Stimulated activated naive B cell treated with anti-CD40 and anti-IgM and Interleukin-4, amounts not matched to agents 10 μg/mL and 1 μg/mL and 100 μg/mL, for 72 hours (primary cell): Measurements from ENCODE around the gene HHIPL2.

Experiments
- ATAC-seq, 2 donors: fragments of 150-1000 bp; cut with Tn5 transposase; replicated peaks; 2 replicates each; pipeline ENCODE4 v1.10.0; 2021; ENCODE audit warnings: moderate library complexity in 1 of 2
- DNase-seq: peaks from one replicate; pipeline ENCODE4 v3.0.0; 2021
- H3K27ac Mint-ChIP-seq: one replicate; pipeline ENCODE4 v1.8.0; 2022; ENCODE audit warnings: mild to moderate bottlenecking, mixed read lengths
- H3K27me3 Mint-ChIP-seq, 2 donors: one replicate each; pipeline ENCODE4 v1.8.0; 2022; ENCODE audit warnings: mixed read lengths in 2 of 2
- H3K36me3 Mint-ChIP-seq, 2 donors: one replicate each; pipeline ENCODE4 v1.8.0; 2022; ENCODE audit warnings: mixed read lengths in 2 of 2, mild to moderate bottlenecking in 1 of 2
- H3K4me1 Mint-ChIP-seq, 2 donors: one replicate each; pipeline ENCODE4 v1.8.0; 2022; ENCODE audit warnings: mixed read lengths in 2 of 2, mild to moderate bottlenecking in 1 of 2
- H3K4me3 Mint-ChIP-seq, 2 donors: one replicate each; pipeline ENCODE4 v1.8.0; 2022; ENCODE audit warnings: mild to moderate bottlenecking in 2 of 2, mixed read lengths in 2 of 2, moderate library complexity in 1 of 2
- H3K9me3 Mint-ChIP-seq, 2 donors: one replicate each; pipeline ENCODE4 v1.8.0; 2022; ENCODE audit warnings: mixed read lengths in 2 of 2, mild to moderate bottlenecking in 1 of 2

HHIPL2 gene

DNA sequence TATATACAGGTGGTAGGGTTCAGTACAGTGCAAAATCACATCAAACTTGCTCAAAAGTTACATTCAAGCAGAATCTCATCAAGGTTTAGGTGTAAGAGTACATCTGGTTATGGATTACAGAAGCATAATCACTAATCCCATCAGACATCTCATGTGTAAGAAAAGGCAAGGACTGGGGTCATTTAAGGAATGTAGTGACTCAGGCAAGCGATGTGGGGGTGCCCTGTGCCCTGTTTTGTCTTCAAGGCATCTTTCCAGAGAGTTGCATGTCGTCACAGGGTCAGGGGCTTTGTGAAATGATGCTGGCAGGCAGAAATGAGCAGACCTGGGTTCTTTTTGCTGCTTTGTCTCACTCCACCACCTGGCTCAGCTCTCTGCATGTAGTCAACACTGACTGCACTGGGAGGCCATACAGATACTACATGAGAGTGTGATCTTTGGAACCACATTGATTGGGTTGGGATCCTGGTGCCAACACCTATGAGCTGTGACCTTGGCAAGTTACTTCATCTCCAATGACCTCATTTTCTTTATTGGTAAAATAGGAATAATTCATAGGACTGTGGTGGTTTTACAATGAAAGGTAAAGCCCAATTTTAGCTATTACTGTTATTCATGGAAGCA lies 8.2 kb upstream of the HHIPL2 start:
- no peak overlapping the region for H3K27ac Mint-ChIP-seq
- no peaks in the 10 kb centered on the region for H3K27me3 Mint-ChIP-seq
- H3K36me3 Mint-ChIP-seq = peaks cover 21 to 30% of the 10 kb centered on the region in 2 donors
- ATAC-seq = no peak
- H3K4me3 Mint-ChIP-seq = no peak overlapping the region
- H3K9me3 Mint-ChIP-seq = no peaks in the 10 kb centered on the region
- no peak for DNase-seq
- H3K4me1 Mint-ChIP-seq = peaks cover 1 to 10% of the 10 kb centered on the region in 2 donors

DNA sequence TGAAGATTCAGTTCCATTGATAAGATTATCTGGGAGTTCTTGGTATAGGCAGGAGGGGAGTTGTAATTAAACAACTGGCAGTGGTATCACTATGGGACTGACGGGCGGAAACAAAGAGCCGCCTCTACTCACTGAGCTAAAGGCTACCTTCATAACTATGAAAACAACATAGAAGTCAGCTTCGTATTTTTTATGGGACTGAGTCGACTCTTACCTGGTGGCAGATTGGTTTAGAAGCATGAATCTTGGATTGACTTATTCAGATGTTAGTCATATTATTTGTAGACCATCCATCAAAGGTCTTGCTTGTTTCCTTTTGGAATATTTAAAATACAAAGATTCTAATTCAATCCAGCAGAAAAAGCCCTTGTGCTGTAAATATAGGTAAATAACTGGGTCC lies 6.3 kb upstream of the HHIPL2 start:
- H3K9me3 Mint-ChIP-seq = no peaks in the 10 kb centered on the region

DNA sequence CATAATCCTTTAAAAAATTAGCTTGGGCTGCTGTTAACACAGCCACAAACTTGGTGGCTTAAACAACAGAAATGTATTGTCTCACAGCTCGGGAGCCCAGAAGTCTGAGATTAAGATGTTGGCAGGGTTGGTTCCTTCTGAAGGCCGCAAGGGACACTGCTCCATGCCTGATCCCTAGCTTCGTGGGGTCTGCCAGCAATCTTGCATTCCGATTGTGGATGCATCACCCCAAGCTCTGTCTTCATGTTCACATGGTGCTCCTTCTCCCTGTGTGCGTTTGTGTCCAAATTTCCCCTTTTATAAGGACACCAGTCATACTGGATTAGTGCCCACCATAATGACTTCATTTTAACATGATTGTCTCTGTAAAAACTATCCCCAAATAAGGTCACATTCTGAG lies 5.0 kb upstream of the HHIPL2 start:
- Mint-ChIP-seq H3K27ac (peak overlapping the region; percentile 47), H3K9me3 (no peaks in the 10 kb centered on the region)

More for the DNA sequence above, 6.3 kb upstream of the HHIPL2 start:
- no peak overlapping the region for H3K27ac Mint-ChIP-seq
- no peaks in the 10 kb centered on the region for H3K27me3 Mint-ChIP-seq
- H3K4me3 Mint-ChIP-seq = no peak overlapping the region
- H3K4me1 Mint-ChIP-seq = peaks cover 1 to 10% of the 10 kb centered on the region in 2 donors
- H3K36me3 Mint-ChIP-seq = peaks cover 17 to 26% of the 10 kb centered on the region in 2 donors
- ATAC-seq = no peak
- DNase-seq = no peak

DNA sequence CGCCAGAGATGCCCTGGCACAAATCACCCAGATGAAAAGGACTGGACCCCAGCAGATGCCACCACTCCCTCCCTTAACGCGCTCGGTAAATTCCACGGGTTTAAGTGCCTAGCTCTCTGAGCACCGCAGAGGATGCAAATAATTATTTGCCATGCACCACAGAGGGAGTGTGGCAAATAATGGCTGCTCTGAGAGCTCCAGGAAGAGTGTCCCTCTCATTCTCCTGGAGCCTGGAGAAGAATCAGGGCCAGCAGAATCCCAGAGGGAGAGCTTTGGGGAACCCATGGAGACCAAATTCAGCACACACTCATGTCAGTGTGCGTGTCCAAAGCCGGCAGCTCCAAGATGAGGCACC lies 667 bp downstream of the HHIPL2 start:
- H3K4me3 Mint-ChIP-seq = no peak overlapping the region
- no peak overlapping the region for H3K27ac Mint-ChIP-seq
- no peaks in the 10 kb centered on the region for H3K9me3 Mint-ChIP-seq
- ATAC-seq (no peak), DNase-seq (no peak)
- H3K36me3 Mint-ChIP-seq = peaks cover 3% of the 10 kb centered on the region in 2 donors
- peaks cover 6 to 23% of the 10 kb centered on the region in 2 donors for H3K27me3 Mint-ChIP-seq
- no peaks in the 10 kb centered on the region for H3K4me1 Mint-ChIP-seq

More for the DNA sequence above, 5.0 kb upstream of the HHIPL2 start:
- no peaks in the 10 kb centered on the region for H3K27me3 Mint-ChIP-seq
- ATAC-seq = no peak
- H3K36me3 Mint-ChIP-seq = peaks cover 15 to 26% of the 10 kb centered on the region in 2 donors
- H3K4me3 Mint-ChIP-seq = no peak overlapping the region
- peaks cover 1 to 10% of the 10 kb centered on the region in 2 donors for H3K4me1 Mint-ChIP-seq
- no peak for DNase-seq

DNA sequence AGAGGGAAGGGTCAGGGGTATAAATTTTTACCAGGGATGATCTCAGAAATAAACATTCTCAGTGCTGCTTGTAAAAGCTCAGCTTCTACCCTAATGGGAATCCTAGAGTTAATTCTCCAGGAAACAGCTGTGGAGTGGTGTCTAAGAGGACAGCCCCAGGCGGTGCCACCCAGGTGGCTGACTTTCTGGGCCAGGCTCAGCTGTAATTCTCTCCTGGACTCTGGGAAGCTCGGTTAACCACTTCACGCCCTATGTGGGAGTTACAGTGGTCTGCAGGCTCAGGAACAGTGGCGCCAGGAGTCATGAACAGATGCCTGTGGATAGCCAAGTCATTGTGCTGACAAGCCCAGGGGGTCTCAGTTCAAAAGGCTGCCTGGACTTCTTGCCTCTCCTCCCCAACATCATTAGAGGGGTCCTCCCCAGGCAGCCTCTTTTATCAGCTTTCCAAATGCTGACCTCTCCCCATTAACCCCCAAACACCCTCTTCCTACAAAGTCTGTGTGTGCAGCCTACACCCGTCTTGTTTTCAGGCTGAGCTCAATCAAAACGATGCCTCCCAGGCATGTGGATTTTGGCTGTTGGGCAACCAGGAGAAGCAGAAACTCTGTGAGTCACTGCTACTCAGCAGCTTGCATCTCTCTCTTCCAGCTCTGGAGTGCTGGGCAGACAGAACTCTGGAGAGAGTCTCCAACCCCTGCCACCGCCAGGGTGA lies 1.2 kb downstream of the HHIPL2 start:
- H3K27ac Mint-ChIP-seq = no peak overlapping the region
- H3K9me3 Mint-ChIP-seq = no peaks in the 10 kb centered on the region
- DNase-seq (no peak), ATAC-seq (no peak)
- H3K4me3 Mint-ChIP-seq = no peak overlapping the region
- H3K4me1 Mint-ChIP-seq = no peaks in the 10 kb centered on the region
- peaks cover 6 to 23% of the 10 kb centered on the region in 2 donors for H3K27me3 Mint-ChIP-seq
- peaks cover 2% of the 10 kb centered on the region in 2 donors for H3K36me3 Mint-ChIP-seq

DNA sequence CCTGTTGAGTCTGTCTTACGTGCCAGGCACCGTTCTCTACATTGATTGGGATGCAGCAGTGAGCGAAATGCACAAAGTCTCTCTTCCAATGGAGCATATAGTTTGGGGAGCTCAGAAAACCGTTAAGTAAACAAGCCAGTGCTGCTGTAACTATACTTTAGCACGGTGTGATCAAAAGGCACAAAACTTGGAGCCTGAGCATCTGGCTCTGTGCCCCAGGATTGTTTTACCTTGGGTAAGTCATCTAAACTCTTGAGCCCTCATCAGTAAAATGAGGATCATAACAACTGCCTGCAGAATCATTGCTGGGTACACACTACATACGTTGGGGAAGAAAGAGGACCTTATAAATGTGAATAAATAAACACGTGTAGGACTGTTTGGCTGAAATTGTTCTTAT lies 1.8 kb downstream of the HHIPL2 start:
- Mint-ChIP-seq H3K27ac (no peak overlapping the region), H3K36me3 (no peaks in the 10 kb centered on the region), H3K27me3 (peaks cover 6 to 23% of the 10 kb centered on the region in 2 donors), H3K4me1 (no peaks in the 10 kb centered on the region), H3K9me3 (no peaks in the 10 kb centered on the region), H3K4me3 (no peak overlapping the region)
- DNase-seq (no peak), ATAC-seq (no peak)

DNA sequence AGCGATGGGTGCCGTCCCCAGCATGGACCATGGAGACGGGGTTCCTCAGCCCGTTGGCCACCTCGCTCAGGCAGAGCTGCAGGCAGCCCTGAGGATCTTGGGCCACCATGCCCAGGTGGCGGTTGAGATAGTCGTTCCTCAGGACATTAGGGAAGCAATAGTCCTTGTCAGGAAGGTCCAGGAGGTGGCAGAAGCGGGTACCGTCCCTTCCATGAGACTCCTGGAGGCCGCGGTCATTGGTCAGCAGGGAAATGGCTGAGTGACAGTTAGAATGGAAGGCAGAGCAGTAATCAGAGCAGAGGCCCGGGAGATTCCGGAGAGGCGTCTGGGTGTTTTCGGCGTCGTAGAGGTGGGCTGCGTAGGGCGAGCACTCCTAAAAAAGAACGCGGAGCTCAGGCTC lies 4.1 kb downstream of the HHIPL2 start:
- peaks cover 6 to 23% of the 10 kb centered on the region in 2 donors for H3K27me3 Mint-ChIP-seq
- H3K9me3 Mint-ChIP-seq = no peaks in the 10 kb centered on the region
- no peak overlapping the region for H3K4me3 Mint-ChIP-seq
- no peaks in the 10 kb centered on the region for H3K36me3 Mint-ChIP-seq
- no peak for ATAC-seq
- no peak overlapping the region for H3K27ac Mint-ChIP-seq
- H3K4me1 Mint-ChIP-seq = no peaks in the 10 kb centered on the region
- DNase-seq = no peak

DNA sequence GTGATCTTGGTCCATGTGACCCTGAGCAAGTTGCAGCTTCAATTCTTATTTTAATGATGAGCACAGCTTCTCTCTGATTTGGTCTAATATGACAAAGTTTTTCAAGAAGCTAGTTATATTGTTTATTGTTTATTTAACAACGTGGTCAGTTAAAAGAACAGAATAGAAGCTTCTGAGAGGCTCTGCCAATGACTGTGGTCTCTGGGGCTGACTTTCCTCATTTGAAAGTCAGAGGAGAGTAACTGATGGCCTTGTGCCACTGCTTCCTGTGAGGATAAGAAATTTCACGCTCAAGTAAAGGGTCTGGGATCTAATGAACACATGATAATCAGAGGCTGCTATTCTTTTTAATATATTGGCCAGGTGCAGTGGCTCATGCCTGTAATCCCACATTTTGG lies 7.3 kb downstream of the HHIPL2 start:
- DNase-seq (no peak), ATAC-seq (no peak)
- no peaks in the 10 kb centered on the region for H3K4me1 Mint-ChIP-seq
- no peaks in the 10 kb centered on the region for H3K36me3 Mint-ChIP-seq
- H3K4me3 Mint-ChIP-seq = no peak overlapping the region
- peaks cover 6 to 19% of the 10 kb centered on the region in 2 donors for H3K27me3 Mint-ChIP-seq
- no peak overlapping the region for H3K27ac Mint-ChIP-seq
- no peaks in the 10 kb centered on the region for H3K9me3 Mint-ChIP-seq

DNA sequence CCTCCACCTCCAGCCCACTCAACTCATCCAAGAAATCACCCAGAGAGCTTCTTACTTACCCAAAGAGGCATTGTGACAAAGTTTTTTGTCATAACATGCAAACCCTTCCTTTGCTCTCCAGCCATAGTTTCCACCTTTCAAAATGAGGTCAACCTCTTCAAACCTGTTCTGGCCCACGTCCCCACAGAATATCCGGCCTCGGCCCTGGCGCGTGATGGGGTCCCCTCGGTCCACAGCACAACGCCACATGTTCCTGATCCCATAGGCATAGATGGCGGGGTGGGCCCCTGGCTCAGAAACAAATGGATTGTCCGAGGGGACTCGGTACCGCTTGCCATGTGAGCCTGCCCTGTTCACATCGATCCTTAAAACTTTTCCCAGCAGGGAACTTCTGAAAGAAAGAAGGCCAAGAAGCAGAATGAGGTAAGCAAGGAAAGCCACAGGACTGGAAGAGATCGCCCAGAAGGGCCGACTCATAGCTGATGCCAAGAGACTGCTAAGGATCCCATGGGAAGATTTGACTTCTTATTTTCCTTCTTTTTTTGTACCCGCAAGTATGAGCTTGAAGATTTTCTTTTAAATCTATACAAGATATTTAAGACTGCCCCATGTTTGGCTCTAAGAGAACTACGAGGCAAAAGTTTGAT lies 7.8 kb downstream of the HHIPL2 start:
- no peaks in the 10 kb centered on the region for H3K9me3 Mint-ChIP-seq
- no peak overlapping the region for H3K27ac Mint-ChIP-seq
- no peak for ATAC-seq
- DNase-seq = no peak
- peaks cover 2 to 14% of the 10 kb centered on the region in 2 donors for H3K27me3 Mint-ChIP-seq
- no peak overlapping the region for H3K4me3 Mint-ChIP-seq
- H3K36me3 Mint-ChIP-seq = no peaks in the 10 kb centered on the region
- H3K4me1 Mint-ChIP-seq = no peaks in the 10 kb centered on the region

DNA sequence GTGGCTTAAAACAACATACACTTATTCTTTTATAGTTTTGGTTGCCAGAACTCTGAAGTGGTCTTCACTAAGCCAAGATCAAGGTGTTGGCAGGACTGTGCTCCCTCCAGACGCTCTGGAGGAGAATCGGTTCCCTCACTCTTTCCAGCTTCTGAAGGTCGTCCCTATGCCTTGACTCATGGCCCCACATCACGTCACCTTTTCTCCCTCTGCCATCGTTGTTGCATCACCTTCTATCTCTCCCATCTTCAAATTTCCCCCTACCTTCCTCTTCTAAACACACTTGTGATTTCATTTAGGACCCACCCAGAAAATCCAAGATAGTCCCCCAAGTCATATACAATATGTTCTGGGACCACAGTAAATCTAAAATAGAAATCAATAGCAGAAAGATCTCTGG lies 12.4 kb downstream of the HHIPL2 start:
- no peak for ATAC-seq
- Mint-ChIP-seq H3K4me3 (no peak overlapping the region), H3K4me1 (no peaks in the 10 kb centered on the region), H3K27ac (no peak overlapping the region), H3K36me3 (no peaks in the 10 kb centered on the region), H3K27me3 (peaks cover 0 to 3% of the 10 kb centered on the region in 2 donors), H3K9me3 (no peaks in the 10 kb centered on the region)
- no peak for DNase-seq

DNA sequence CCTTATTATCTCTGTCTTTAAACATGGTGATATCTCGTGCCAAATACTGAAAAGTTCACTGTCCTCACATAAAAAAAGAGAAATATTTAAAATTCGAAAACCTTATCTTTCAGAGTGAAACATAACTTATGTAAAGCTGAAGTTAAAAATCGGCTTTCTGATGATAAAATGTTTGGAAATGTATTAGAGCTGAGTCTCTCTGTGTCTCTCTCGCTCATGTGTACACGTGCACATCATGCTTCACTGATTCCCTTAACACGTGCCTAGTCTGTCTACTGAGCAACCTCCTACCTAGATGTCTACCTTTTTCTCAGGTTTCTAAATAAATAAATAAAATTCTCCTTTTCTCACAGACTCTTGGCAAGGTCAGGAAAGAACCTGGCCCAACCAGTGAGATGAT lies 17.1 kb downstream of the HHIPL2 start:
- DNase-seq (no peak), ATAC-seq (no peak)
- no peak overlapping the region for H3K4me3 Mint-ChIP-seq
- H3K9me3 Mint-ChIP-seq = peaks cover 3 to 5% of the 10 kb centered on the region in 2 donors
- H3K4me1 Mint-ChIP-seq = no peaks in the 10 kb centered on the region
- peaks cover 0 to 3% of the 10 kb centered on the region in 2 donors for H3K27me3 Mint-ChIP-seq
- peaks cover 0 to 8% of the 10 kb centered on the region in 2 donors for H3K36me3 Mint-ChIP-seq
- no peak overlapping the region for H3K27ac Mint-ChIP-seq

DNA sequence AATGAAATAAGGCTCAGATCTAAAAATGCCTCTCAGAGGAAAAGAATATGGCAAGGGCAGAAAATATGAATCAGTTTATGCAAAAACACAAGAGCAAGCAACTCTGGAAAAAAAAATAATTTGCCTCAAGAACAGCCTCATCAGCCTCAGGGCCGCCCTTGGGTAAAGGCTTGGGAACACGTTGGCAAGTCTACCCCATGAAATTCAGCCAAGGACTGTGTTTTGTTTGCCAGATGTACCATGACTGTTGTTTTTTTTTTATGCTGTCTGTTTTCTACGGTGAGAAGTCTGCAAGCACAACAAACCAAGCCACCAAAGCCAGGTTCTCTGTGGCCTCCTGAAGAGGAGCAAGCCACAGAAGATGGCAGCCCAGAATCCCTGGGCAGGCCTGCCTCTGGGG lies 18.0 kb downstream of the HHIPL2 start:
- peaks cover 0 to 8% of the 10 kb centered on the region in 2 donors for H3K36me3 Mint-ChIP-seq
- ATAC-seq = no peak
- DNase-seq = no peak
- H3K4me3 Mint-ChIP-seq = no peak overlapping the region
- peaks cover 3 to 5% of the 10 kb centered on the region in 2 donors for H3K9me3 Mint-ChIP-seq
- H3K4me1 Mint-ChIP-seq = no peaks in the 10 kb centered on the region
- no peak overlapping the region for H3K27ac Mint-ChIP-seq
- H3K27me3 Mint-ChIP-seq = peaks cover 3 to 7% of the 10 kb centered on the region in 2 donors

DNA sequence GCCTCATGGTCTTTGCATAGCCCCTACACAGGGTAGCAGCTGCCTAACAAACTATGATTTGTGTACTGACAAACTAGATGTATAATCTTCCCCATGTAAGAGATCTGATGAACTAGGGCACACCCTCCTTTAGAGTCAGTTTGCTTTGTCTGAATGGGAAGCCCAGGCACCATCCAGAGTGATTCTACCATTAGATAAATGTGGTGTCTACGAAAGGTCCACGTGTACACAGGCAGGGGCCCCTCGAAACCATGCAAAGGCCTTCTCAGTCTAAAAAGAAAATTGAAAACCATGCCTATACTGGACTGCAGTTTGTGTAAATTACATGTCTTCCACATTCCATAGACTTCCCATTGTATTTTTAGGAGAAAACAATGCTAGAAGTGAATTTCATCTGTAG lies 18.7 kb downstream of the HHIPL2 start:
- Mint-ChIP-seq H3K36me3 (peaks cover 0 to 8% of the 10 kb centered on the region in 2 donors), H3K27ac (no peak overlapping the region), H3K27me3 (peaks cover 3 to 7% of the 10 kb centered on the region in 2 donors), H3K9me3 (peaks cover 3 to 5% of the 10 kb centered on the region in 2 donors), H3K4me3 (no peak overlapping the region), H3K4me1 (no peaks in the 10 kb centered on the region)
- no peak for ATAC-seq
- no peak for DNase-seq

DNA sequence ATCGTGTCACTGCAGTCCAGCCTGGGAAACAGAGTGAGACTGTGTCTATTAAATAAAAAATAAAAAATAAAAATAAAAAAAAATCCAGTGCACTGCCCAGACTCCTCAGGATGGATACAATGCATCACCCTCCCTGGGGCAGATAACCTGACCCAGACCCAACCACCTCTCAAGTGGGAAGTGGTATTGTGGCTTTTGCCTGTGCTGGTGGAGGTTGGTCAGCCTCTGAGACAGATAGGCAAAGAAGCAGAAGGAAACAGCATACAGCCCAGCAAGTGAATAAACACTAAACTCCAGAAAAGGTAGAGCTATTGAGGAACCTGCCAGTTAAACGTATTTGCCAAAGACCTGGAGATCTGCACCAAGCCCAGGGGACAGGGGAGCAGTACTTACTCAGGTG lies 22.0 kb downstream of the HHIPL2 start:
- peaks cover 0 to 8% of the 10 kb centered on the region in 2 donors for H3K36me3 Mint-ChIP-seq
- no peak overlapping the region for H3K27ac Mint-ChIP-seq
- H3K27me3 Mint-ChIP-seq = peaks cover 0 to 7% of the 10 kb centered on the region in 2 donors
- no peak overlapping the region for H3K4me3 Mint-ChIP-seq
- DNase-seq = no peak
- H3K4me1 Mint-ChIP-seq = no peaks in the 10 kb centered on the region
- ATAC-seq = no peak
- H3K9me3 Mint-ChIP-seq = peaks cover 3 to 5% of the 10 kb centered on the region in 2 donors

DNA sequence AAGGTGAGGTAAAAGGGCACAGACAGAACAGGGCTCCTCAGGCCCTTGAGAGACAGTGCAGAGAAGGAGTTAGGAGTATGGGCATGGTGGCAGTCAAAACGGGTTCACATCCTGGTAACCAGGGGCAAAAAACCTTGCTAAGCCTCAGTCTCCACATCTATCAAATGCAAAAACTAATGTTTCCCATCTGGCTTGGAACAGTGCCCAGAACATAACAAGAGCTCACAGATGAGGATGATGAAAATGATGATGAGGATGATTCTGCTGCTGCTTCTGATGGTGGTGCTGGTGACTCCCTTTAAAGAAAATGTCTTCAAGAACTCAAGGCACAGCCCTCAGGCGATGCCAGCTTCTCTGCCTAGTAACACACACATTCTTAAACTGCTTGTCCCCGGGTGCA lies 24.1 kb downstream of the HHIPL2 start:
- DNase-seq = no peak
- Mint-ChIP-seq H3K27me3 (peaks cover 0 to 7% of the 10 kb centered on the region in 2 donors), H3K4me3 (no peak overlapping the region), H3K4me1 (no peaks in the 10 kb centered on the region), H3K27ac (no peak overlapping the region), H3K36me3 (peaks cover 0 to 8% of the 10 kb centered on the region in 2 donors), H3K9me3 (peaks cover 3 to 5% of the 10 kb centered on the region in 2 donors)
- ATAC-seq = no peak
